Uterus (tissue), 2 donors: ENCODE results near the gene CLCN5.

Experiments used
- POLR2A ChIP-seq, 2 donors: fragments of 450-650 bp; IDR thresholded peaks; one replicate each; pipeline ENCODE4 v1.6.1; 2016; ENCODE audit warnings: antibody characterized with exemption in 2 of 2, mild to moderate bottlenecking in 1 of 2, moderate library complexity in 1 of 2
- TF ChIP-seq, protein P1 (sequence below), 4 experiments: fragments of 200-600 bp in 2 of 4; fragments of 450-650 bp in 2 of 4; sonication (generic) in 2 of 4; IDR thresholded peaks; one replicate each; pipeline ENCODE4 v1.5.1; 2016 to 2019; ENCODE audit warnings: antibody characterized with exemption in 4 of 4, mild to moderate bottlenecking in 2 of 4, moderate library complexity in 1 of 4

DNA sequence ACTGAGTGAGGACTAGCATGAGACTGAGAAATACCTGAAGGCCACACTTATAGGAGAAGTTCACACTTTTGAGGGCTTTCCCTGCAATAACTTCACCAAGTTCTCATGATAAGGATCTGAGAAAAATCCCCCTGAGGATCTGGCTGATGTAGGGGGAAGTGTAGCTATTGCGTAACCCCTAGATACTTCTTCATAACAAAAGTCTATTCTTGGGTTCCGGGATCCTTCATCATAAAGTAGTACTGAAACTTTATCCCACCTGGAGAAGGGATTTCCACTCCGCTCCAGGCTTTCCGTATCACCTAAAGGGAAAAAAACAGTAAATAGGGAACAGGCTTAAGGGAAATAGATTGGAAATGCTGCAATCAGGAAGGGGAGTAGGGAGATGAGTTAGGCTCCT, 29.9 kb upstream of the CLCN5 start:
- TF ChIP-seq, protein P1, sequence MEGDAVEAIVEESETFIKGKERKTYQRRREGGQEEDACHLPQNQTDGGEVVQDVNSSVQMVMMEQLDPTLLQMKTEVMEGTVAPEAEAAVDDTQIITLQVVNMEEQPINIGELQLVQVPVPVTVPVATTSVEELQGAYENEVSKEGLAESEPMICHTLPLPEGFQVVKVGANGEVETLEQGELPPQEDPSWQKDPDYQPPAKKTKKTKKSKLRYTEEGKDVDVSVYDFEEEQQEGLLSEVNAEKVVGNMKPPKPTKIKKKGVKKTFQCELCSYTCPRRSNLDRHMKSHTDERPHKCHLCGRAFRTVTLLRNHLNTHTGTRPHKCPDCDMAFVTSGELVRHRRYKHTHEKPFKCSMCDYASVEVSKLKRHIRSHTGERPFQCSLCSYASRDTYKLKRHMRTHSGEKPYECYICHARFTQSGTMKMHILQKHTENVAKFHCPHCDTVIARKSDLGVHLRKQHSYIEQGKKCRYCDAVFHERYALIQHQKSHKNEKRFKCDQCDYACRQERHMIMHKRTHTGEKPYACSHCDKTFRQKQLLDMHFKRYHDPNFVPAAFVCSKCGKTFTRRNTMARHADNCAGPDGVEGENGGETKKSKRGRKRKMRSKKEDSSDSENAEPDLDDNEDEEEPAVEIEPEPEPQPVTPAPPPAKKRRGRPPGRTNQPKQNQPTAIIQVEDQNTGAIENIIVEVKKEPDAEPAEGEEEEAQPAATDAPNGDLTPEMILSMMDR (IDR thresholded peaks at IDR 0.05), result no peak
- TF ChIP-seq POLR2A (IDR thresholded peaks at IDR 0.05), result no peak
